Superior temporal gyrus (tissue), 1 donor: ENCODE results near the gene IL36B.

Experiments
- DNase-seq: peaks from one replicate; pipeline ENCODE4 v3.0.0-alpha.2; 2016; ENCODE audit errors: extremely low spot score

The IL36B gene

DNA sequence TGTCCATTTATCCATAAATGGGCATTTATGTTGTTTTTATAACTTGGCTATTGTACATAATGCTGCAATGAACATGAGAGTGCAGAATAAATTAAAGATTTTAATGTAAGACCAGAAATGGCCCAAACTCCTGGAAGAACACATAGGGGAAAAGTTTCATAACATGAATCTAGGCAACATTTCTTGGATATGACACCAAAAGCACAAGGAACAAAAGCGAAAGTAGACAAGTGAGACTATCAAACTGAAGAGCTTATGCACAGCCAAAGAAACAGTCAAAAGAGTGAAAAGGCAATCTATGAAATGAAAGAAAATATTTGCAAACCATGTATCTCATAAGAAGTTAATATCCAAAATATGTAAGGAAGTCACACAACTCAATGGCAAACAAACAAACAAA is 41.6 kb downstream of the IL36B start:
- DNase-seq = no peak

- DNase-seq = no peak
Measured at GRCh38 chr2:113010088-113010487, 42.6 kb downstream of the IL36B start.

DNA sequence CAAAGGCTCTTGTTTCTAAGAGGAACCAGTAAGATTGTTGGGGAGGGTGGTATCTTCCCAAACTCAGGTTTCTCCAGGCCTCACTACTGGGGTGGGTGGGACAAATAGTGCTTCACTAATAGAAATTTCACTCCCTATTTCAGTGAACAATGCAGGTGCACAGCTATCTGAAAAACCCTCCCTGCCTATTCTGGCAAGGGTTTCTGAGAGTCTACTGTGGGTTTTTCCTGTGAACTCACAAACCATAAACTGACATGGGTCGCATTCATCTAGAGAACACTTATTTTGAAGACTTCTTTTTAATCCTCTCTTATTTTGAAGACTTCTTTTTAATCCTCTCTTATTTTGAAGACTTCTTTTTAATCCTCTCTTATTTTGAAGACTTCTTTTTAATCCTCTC is 43.0 kb downstream of the IL36B start:
- DNase-seq = no peak

GRCh38 chr2:113007250-113007649 is 45.4 kb downstream of the IL36B start:
- no peak for DNase-seq

DNA sequence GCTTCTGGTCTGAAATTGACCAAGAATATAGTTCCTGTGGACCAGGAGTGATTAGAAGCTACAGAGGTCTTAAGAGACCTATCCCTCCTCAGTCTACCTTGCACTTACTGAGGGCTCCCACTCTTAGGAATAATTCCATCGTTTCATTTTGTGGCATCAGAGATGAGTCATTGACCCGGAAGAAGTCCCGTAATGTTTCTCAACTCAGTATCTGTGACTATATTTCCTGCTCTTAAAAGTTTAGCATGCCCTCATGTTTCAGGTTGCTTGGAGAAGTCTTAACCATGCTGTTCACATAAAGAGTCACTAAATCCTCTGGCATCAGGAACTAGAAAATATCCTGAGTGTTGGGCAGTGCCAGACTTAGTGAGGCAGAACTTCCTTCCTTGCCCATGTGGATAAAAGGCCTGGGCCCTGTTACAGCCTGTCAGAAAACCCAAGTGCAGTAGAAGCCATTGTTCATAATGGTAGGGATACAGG is 47.6 kb downstream of the IL36B start, which contains the start of gene IL36A:
Gene IL36A (plus strand): TSS at position 430 of the 480 bp plus-strand sequence. CDS start 413 bp downstream, outside the sequence.
- no peak for DNase-seq

DNA sequence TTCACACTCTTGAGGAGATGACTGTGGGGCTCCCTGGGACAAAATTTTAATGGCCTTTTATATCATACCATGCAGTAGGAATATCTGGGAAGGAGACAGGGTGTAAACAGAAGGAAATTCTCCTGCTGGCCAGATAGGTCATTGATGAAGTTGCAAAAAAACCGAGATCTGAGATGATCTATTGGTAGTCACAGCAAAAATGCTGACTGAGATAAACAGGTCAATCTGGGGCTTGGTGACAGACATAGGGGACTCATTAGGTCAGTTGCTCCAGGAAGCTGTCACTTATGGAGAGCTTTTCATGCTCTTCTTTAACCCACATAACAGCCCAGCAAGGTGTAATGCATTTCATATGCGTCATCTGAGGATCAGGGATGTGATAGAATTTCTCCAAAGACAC is 50.0 kb downstream of the IL36B start:
- DNase-seq = no peak

DNA sequence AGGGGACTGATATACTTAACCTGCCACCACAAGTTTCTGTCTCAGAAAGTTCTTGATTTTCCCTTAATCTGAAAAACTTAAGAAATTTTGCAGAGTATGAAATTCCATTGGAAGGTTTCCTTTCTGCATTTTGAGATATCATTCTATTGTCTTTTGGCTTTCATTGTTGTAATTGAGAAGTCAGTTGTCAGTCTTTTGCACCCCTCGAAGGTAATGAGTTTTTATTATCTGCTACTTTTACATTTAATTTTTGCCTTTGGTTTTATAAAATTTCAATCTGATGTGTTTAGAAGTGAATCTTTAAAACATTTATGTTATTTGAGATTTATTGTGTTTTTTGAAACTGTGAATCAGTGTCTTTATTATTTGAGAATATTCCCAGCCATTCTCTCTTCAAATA is 52.2 kb downstream of the IL36B start:
- DNase-seq = no peak

DNA sequence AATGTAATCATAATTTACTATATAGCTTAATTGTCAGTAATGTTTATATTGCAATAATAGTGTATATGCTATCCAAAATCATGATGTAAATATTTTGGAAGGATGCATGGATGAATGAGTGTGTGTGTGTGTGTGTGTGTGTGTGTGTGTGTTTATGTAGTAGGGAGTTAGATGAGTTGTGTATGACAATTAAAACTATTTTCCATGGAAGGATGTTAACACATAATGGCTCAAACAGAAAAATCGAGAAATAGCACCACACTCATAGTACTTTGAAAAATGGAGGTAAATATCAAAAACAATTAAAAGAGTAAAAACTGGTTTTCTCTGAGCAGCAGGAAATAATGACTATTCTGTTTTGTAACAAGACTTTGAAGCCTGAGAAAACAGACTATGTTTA is 55.5 kb downstream of the IL36B start:
- no peak for DNase-seq

DNA sequence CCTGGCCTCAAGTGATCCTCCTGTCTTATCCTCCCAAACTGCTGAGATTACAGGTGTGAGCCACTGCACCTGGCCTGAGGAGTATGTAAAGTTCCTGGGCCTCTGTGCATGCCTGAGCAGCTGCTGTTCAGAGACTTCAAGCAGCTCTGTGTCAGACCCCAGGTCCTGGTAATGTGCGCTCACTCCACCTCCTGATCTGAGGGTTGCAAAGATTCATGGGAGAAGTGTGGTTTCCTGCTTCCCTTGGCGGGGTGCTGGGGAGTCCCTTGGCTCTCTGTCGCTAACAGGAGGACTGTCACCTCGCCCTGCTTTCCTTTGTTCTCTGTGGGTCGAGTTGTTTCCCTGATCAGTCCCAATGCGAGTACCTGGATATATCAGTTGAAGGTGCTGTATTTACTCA is 56.0 kb downstream of the IL36B start:
- no peak for DNase-seq

- DNase-seq = no peak
Measured at GRCh38 chr2:112995346-112995920, 57.2 kb downstream of the IL36B start.

GRCh38 chr2:112994648-112995047 is 58.0 kb downstream of the IL36B start:
- no peak for DNase-seq

DNA sequence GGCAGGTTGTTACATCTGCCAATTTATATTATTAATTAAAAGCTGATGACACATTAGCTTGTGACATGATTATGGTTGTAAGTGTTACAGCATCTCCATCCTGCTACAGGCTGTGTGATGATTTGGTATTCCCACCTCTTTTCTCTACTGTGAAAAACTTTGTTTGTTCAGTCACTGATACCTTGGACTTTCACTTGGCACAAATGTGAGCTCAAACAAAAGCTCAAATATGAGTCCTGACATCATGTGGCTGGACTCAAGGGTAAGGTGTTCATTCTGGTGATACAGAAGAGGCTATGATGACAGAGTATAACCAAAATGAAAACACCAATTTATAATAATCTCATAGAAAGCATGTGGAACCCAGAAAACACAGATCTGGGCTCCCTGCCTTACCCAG is 58.8 kb downstream of the IL36B start:
- DNase-seq = no peak

DNA sequence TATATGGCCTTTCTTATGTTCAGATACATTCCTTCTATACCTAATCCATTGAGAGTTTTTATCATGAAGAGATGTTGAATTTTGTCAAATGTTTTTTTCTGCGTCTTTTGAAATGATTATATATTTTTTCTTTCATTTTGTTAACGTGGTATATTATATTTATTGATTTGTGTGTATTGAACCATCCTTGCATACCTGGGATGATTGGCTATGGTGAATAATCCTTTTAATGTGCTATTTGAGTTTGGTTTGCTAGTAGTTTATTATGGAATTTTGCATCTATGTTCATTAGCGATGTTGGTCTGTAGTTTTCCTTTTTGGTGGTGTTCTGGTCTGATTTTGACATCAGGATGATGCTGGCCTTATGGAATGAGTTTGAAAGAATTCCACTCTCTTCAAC is 63.1 kb downstream of the IL36B start:
- no peak for DNase-seq

- no peak for DNase-seq
Measured at GRCh38 chr2:112985090-112985489, 67.6 kb downstream of the IL36B start.

DNA sequence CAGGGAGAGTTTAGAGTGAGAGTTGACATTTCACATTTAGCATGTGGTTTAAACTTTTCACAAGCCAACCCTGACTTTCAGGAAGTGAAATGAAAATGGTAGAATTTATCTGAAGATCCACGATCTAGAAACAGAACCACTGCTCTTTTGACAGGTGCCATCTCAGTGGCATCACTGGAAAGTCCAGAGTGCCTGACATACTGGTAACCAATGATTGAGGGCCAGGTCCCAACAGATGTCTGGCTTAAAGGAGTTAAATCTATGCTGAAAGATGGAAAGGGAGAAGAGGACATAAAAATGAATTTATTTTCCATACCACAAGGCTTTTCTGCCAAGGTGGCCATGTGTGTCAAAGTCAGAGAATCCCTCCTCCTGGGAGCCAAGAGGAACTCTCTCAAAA is 72.1 kb downstream of the IL36B start:
- no peak for DNase-seq

- no peak for DNase-seq
Measured at GRCh38 chr2:112979731-112980130, 72.9 kb downstream of the IL36B start.

- no peak for DNase-seq
Measured at GRCh38 chr2:112977559-112978056, 75.1 kb downstream of the IL36B start, which contains the start of gene IL36G. Gene IL36G, plus strand, starts transcription at chr2:112978006. Its CDS starts 633 bp downstream, at chr2:112978639.
